Smooth muscle cell (in vitro differentiated cells): ENCODE results near the gene FBXL7. TPM values are rescaled to one million over a fixed set of nuclear protein-coding genes. Genes with fewer than 3 reads are reported as not detected.

Experiments
- DNase-seq: peaks from one replicate; lab custom pipeline; 2025; ENCODE audit not compliant: unreplicated experiment; lab: John Stamatoyannopoulos, UW
- H2AFZ ChIP-seq: fragments of 200-600 bp; sonication (generic); 2 replicates; pipeline ENCODE4 v1.6.0; 2016; ENCODE audit warnings: antibody characterized with exemption, low read depth, mild to moderate bottlenecking
- H3F3A ChIP-seq: fragments of 200-600 bp; sonication (generic); 2 replicates; pipeline ENCODE4 v1.6.0; 2017; ENCODE audit warnings: antibody characterized with exemption, low read depth
- H3K27ac ChIP-seq: fragments of 200-600 bp; sonication (generic); 2 replicates; pipeline ENCODE4 v1.5.1; 2016; ENCODE audit warnings: low read depth, mild to moderate bottlenecking
- H3K27me3 ChIP-seq: fragments of 200-600 bp; sonication (generic); 2 replicates; pipeline ENCODE4 v1.6.1; 2016; ENCODE audit warnings: low read depth, mild to moderate bottlenecking
- H3K36me3 ChIP-seq: fragments of 200-600 bp; sonication (generic); 2 replicates; pipeline ENCODE4 v1.5.1; 2016; ENCODE audit warnings: low read depth
- H3K4me1 ChIP-seq: fragments of 200-600 bp; sonication (generic); 2 replicates; pipeline ENCODE4 v1.5.1; 2016; ENCODE audit warnings: low read depth
- H3K4me2 ChIP-seq: fragments of 200-600 bp; sonication (generic); 2 replicates; pipeline ENCODE4 v1.6.0; 2016; ENCODE audit warnings: mild to moderate bottlenecking
- H3K4me3 ChIP-seq: fragments of 200-600 bp; sonication (generic); 2 replicates; pipeline ENCODE4 v1.5.1; 2016; ENCODE audit warnings: mild to moderate bottlenecking
- H3K79me2 ChIP-seq: fragments of 200-600 bp; sonication (generic); 2 replicates; pipeline ENCODE4 v1.6.0; 2016; ENCODE audit warnings: low read depth, mild to moderate bottlenecking
- H3K9ac ChIP-seq: fragments of 200-600 bp; sonication (generic); 2 replicates; pipeline ENCODE4 v1.6.0; 2016; ENCODE audit warnings: low read depth
- H3K9me3 ChIP-seq: fragments of 200-600 bp; sonication (generic); replicated peaks from 2 replicates; pipeline ENCODE4 v1.5.1; 2016; ENCODE audit warnings: low read depth
- H4K20me1 ChIP-seq: fragments of 200-600 bp; sonication (generic); 2 replicates; pipeline ENCODE4 v1.6.0; 2016; ENCODE audit warnings: low read depth
- WGBS: methylation state at CpG from one replicate; pipeline ENCODE4 v1.1.7; 2016; ENCODE audit warnings: low lambda C conversion rate; 5-methylcytosine and 5-hydroxymethylcytosine counted together
- polyA plus RNA-seq: library from polyadenylated mRNA; unstranded; fragments of >200 nt; fragmentation: Nextera tagmentation; extraction: Ambion mirVana; gene quantifications from 2 replicates; pipeline ENCODE4 v1.2.1, GENCODE V29; 2016
- total RNA-seq: library from RNA; depleted of rRNA; stranded (reverse); fragments of >200 nt; gene quantifications from 2 replicates; pipeline ENCODE4 v1.2.3, GENCODE V29; 2014
- TF ChIP-seq, protein P1 (sequence below): fragments of 200-600 bp; sonication (generic); IDR thresholded peaks from 2 replicates; pipeline ENCODE4 v1.5.1; 2017; ENCODE audit warnings: borderline replicate concordance, mild to moderate bottlenecking, antibody characterized with exemption; ENCODE audit not compliant: insufficient read depth, poor library complexity, severe bottlenecking

FBXL7 gene
- total and polyA plus RNA-seq, 2 experiments from 2014 or later, result 20.2 to 21.0 TPM

- 97% methylated on average over 1 of the region's 1 CpG for WGBS
- H3K9me3 ChIP-seq, result no peaks in the 10 kb centered on the region
- TF ChIP-seq, protein P1, sequence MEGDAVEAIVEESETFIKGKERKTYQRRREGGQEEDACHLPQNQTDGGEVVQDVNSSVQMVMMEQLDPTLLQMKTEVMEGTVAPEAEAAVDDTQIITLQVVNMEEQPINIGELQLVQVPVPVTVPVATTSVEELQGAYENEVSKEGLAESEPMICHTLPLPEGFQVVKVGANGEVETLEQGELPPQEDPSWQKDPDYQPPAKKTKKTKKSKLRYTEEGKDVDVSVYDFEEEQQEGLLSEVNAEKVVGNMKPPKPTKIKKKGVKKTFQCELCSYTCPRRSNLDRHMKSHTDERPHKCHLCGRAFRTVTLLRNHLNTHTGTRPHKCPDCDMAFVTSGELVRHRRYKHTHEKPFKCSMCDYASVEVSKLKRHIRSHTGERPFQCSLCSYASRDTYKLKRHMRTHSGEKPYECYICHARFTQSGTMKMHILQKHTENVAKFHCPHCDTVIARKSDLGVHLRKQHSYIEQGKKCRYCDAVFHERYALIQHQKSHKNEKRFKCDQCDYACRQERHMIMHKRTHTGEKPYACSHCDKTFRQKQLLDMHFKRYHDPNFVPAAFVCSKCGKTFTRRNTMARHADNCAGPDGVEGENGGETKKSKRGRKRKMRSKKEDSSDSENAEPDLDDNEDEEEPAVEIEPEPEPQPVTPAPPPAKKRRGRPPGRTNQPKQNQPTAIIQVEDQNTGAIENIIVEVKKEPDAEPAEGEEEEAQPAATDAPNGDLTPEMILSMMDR, result no peak
- no peak overlapping the region for H3K4me2 ChIP-seq
- peaks cover 48% of the 10 kb centered on the region for H4K20me1 ChIP-seq
- H3K4me1 ChIP-seq, result no peaks in the 10 kb centered on the region
- no peak overlapping the region for H2AFZ ChIP-seq
- peaks cover 13% of the 10 kb centered on the region for H3K79me2 ChIP-seq
- peaks cover 4% of the 10 kb centered on the region for H3K36me3 ChIP-seq
- no peak for DNase-seq
- no peak overlapping the region for H3K9ac ChIP-seq
- H3F3A ChIP-seq, result no peaks in the 10 kb centered on the region
- no peak overlapping the region for H3K4me3 ChIP-seq
- H3K27me3 ChIP-seq, result no peaks in the 10 kb centered on the region
- no peak overlapping the region for H3K27ac ChIP-seq
These were observed 154.8 kb downstream of the FBXL7 start for GRCh38 chr5:15654779-15655178.

DNA sequence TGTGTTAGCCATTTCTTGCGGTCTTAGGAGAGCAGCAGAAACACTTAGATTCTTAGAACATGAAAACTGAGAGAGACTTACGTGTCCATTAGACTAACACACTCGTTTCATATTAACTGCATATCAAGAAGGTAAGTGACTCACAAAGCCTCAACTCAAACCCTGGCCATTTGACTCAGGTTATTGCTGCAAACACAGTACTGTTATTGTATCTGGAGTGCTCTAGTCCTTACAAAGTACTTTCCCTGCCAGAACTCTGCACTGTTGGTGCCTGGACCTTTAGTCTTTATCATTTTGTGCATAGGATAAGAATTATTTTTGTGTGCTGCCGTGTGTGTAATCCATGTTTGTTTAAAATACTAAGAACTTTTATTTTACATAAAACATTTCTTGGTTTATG lies 155.7 kb downstream of the FBXL7 start:
- no peak for DNase-seq
- peaks cover 14% of the 10 kb centered on the region for H3K79me2 ChIP-seq
- WGBS, result 77% methylated on average over 4 of the region's 4 CpGs

DNA sequence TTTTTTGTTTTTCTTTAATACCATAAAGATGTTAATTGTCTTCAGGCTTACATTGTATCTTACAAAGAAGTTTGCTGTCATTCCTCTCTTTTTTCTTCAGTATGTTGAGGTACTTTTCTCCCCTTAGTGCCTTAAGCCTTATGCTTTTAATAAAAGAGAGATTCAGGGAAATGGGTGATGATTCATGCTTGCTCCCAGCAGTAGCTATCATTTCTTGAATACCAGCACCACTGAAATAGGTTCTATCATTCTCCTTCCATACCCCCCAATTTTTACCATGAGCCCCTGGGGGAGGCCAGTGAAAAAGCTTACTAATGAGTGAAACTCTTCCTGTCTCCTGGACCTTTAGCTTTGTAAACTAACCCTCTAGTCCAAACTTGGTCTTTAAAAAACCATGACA lies 165.0 kb downstream of the FBXL7 start:
- Histone ChIP-seq H3K36me3 (no peaks in the 10 kb centered on the region), H2AFZ (no peak overlapping the region), H3F3A (no peaks in the 10 kb centered on the region), H3K79me2 (peaks cover 64% of the 10 kb centered on the region), H3K4me1 (no peaks in the 10 kb centered on the region), H3K27me3 (no peaks in the 10 kb centered on the region), H4K20me1 (peaks cover 58% of the 10 kb centered on the region), H3K4me2 (no peak overlapping the region), H3K9me3 (peaks cover 8% of the 10 kb centered on the region), H3K27ac (no peak overlapping the region), H3K9ac (no peak overlapping the region), H3K4me3 (no peak overlapping the region)
- no peak for DNase-seq
- TF ChIP-seq, protein P1, result no peak

More for the DNA sequence above, 155.7 kb downstream of the FBXL7 start:
- Histone ChIP-seq H3K27me3 (no peaks in the 10 kb centered on the region), H3K27ac (no peak overlapping the region), H3K4me2 (no peak overlapping the region), H3K4me1 (no peaks in the 10 kb centered on the region), H2AFZ (no peak overlapping the region), H3F3A (no peaks in the 10 kb centered on the region), H3K36me3 (peaks cover 4% of the 10 kb centered on the region), H3K4me3 (no peak overlapping the region), H3K9ac (no peak overlapping the region), H4K20me1 (peaks cover 45% of the 10 kb centered on the region), H3K9me3 (no peaks in the 10 kb centered on the region)
- TF ChIP-seq, protein P1, result no peak

GRCh38 chr5:15669826-15670225 lies 169.8 kb downstream of the FBXL7 start:
- no peak for DNase-seq
- Histone ChIP-seq H3K27ac (no peak overlapping the region), H3K4me3 (no peak overlapping the region), H3K36me3 (no peaks in the 10 kb centered on the region), H4K20me1 (peaks cover 81% of the 10 kb centered on the region), H3K9ac (no peak overlapping the region), H3K4me2 (no peak overlapping the region), H3K9me3 (no peaks in the 10 kb centered on the region), H3K27me3 (no peaks in the 10 kb centered on the region), H3K79me2 (peaks cover 36% of the 10 kb centered on the region), H3K4me1 (no peaks in the 10 kb centered on the region), H2AFZ (no peak overlapping the region), H3F3A (no peaks in the 10 kb centered on the region)
- TF ChIP-seq, protein P1, result no peak
- 100% methylated on average over 2 of the region's 2 CpGs for WGBS
